C4-2B (cell line): ENCODE data around the gene HTT.

Experiments used
- CTCF ChIP-seq: fragments of 450-650 bp; conservative IDR thresholded peaks from 2 replicates; pipeline ENCODE4 v1.5.1; 2017; ENCODE audit warnings: mild to moderate bottlenecking
- ZFX ChIP-seq: fragments of 450-650 bp; IDR thresholded peaks from 2 replicates; pipeline ENCODE4 v1.6.1; 2017

- TF ChIP-seq CTCF (no peak), ZFX (no peak)
Measured at GRCh38 chr4:3060946-3061345, 13.5 kb upstream of the HTT start.
